Stomach (tissue), 9 donors: ENCODE measurements around the gene FAM98B. TPM values are rescaled to one million over a fixed set of nuclear protein-coding genes. Genes with fewer than 3 reads are reported as not detected.

Source experiments
- DNase-seq, 2 donors: peaks; one replicate each; pipeline versions ENCODE4 v3.0.0 to v3.0.0-alpha.2; 2013 to 2019
- H3K27ac ChIP-seq, 5 donors: fragments of 200-600 bp in 4 of 5; sonication (generic) in 4 of 5; one replicate each; pipeline ENCODE4 v1.5.1; 2013 to 2019; ENCODE audit warnings: mild to moderate bottlenecking in 1 of 5, moderate library complexity in 1 of 5
- H3K27me3 ChIP-seq, 3 donors: fragments of 200-600 bp; sonication (generic); one replicate each; pipeline ENCODE4 v1.5.1; 2017 to 2019; ENCODE audit warnings: mixed run types in 1 of 3
- H3K36me3 ChIP-seq, 4 donors: fragments of 200-600 bp; sonication (generic); 1 replicate in 3 of 4; 2 replicates in 1 of 4; pipeline ENCODE4 v1.5.1; 2016 to 2019
- H3K4me1 ChIP-seq, 4 donors: fragments of 200-600 bp; sonication (generic); one replicate each; pipeline ENCODE4 v1.5.1; 2016 to 2019
- H3K4me3 ChIP-seq, 4 donors: fragments of 200-600 bp; sonication (generic) in 3 of 4; one replicate each; pipeline ENCODE4 v1.5.1; 2016 to 2019; ENCODE audit warnings: mild to moderate bottlenecking in 1 of 4
- H3K9me3 ChIP-seq, 4 donors: fragments of 200-600 bp; sonication (generic); one replicate each; pipeline ENCODE4 v1.5.1; 2016 to 2019
- CTCF ChIP-seq, 7 experiments: fragments of 450-650 bp in 4 of 7; fragments of 200-600 bp in 3 of 7; sonication (generic) in 3 of 7; IDR thresholded peaks; one replicate each; pipeline ENCODE4 v1.5.1; 2016 to 2019; ENCODE audit warnings: antibody characterized with exemption in 7 of 7, control low read depth in 2 of 7, mild to moderate bottlenecking in 1 of 7
- EP300 ChIP-seq: sonication (generic); formaldehyde crosslinking; IDR thresholded peaks from one replicate; pipeline ENCODE4 v1.6.1; 2017; ENCODE audit warnings: antibody characterized with exemption
- POLR2A ChIP-seq, 4 donors: fragments of 450-650 bp; IDR thresholded peaks; one replicate each; pipeline ENCODE4 v1.6.1; 2016; ENCODE audit warnings: antibody characterized with exemption in 4 of 4, control low read depth in 2 of 4, mild to moderate bottlenecking in 1 of 4, moderate library complexity in 1 of 4
- POLR2AphosphoS5 ChIP-seq, 3 donors: sonication (generic); formaldehyde crosslinking; IDR thresholded peaks; one replicate each; pipeline ENCODE4 v1.6.1; 2016; ENCODE audit warnings: antibody characterized with exemption in 3 of 3
- WGBS, 5 donors: extraction: QIAGEN DNeasy Blood & Tissue Kit in 3 of 5; methylation state at CpG; one replicate each; pipeline versions ENCODE4 v1.1.5 to v1.1.7; 2013 to 2018; 5-methylcytosine and 5-hydroxymethylcytosine counted together
- intact Hi-C: fragments of 100-400 bp; cut with DNase I; formaldehyde crosslinking; loops from one replicate; pipeline ENCODE4 v1.15.1; 2023; ENCODE audit warnings: low total_unique reads
- polyA plus RNA-seq, 3 donors: library from polyadenylated mRNA; stranded (reverse); fragments of 200-250 nt; gene quantifications; one replicate each; pipeline ENCODE4 v1.2.3, GENCODE V29; 2013
- total RNA-seq, 5 donors: library from RNA; depleted of rRNA; stranded (reverse); fragments of >200 nt; gene quantifications; one replicate each; pipeline versions ENCODE4 v1.1.0 to v1.2.3, GENCODE V29; 2014 to 2016
- donor health status: healthy with polysubstance abuse.
- donor health status: Bipolar disorder and iron deficiency.
- donor health status: healthy.

The FAM98B gene
- total and polyA plus RNA-seq, 8 donors, result 1.7 to 61.3 (median 8.7) TPM

- WGBS, 5 donors, result 57 to 83% (median 76%) methylated on average over 2 of the region's 2 CpGs
- H3K27me3 ChIP-seq, result peaks cover 0 to 4% (median 0%) of the 10 kb centered on the region in 3 donors
- H3K4me3 ChIP-seq, result no peak overlapping the region
- intact Hi-C loops, result no loop called here
- H3K27ac ChIP-seq, result no peak overlapping the region
- H3K9me3 ChIP-seq, result peaks cover 0 to 7% (median 0%) of the 10 kb centered on the region in 4 donors
- no peak for TF ChIP-seq EP300
- TF ChIP-seq CTCF (IDR thresholded peaks at IDR 0.05), result no peak
- no peak for TF ChIP-seq POLR2AphosphoS5 (IDR thresholded peaks at IDR 0.05)
- no peak for TF ChIP-seq POLR2A (IDR thresholded peaks at IDR 0.05)
- no peaks in the 10 kb centered on the region for H3K36me3 ChIP-seq
- no peak for DNase-seq
- H3K4me1 ChIP-seq, result peaks cover 0 to 9% (median 7%) of the 10 kb centered on the region in 4 donors
Measured at GRCh38 chr15:38438031-38438986, 15.6 kb upstream of the FAM98B start.

- Histone ChIP-seq H3K36me3 (no peaks in the 10 kb centered on the region), H3K4me3 (no peak overlapping the region), H3K4me1 (peaks cover 0 to 9% (median 7%) of the 10 kb centered on the region in 4 donors), H3K27ac (no peak overlapping the region), H3K9me3 (peaks cover 0 to 7% (median 0%) of the 10 kb centered on the region in 4 donors), H3K27me3 (peaks cover 0 to 4% (median 0%) of the 10 kb centered on the region in 3 donors)
- TF ChIP-seq POLR2AphosphoS5 (IDR thresholded peaks at IDR 0.05) (peak in 1 of 3 donors; percentile 12), CTCF (IDR thresholded peaks at IDR 0.05) (peak in 5 of 7 experiments; percentile 83 to 96 (median 89)), EP300 (no peak)
- peak; percentile 49 to 88 for DNase-seq
- 14 to 28% (median 22%) methylated on average over 9 of the region's 9 CpGs for WGBS, 5 donors
- intact Hi-C loops, result loop anchor here (10.0 kb wide), 1 partner anchor 254 kb away; no protein-coding TSS in a partner anchor
Measured at GRCh38 chr15:38440353-38441129, 13.4 kb upstream of the FAM98B start.

- intact Hi-C loops, result loop anchor here (10.0 kb wide), 1 partner anchor 254 kb away; no protein-coding TSS in a partner anchor
Measured at GRCh38 chr15:38441130-38441519, 12.8 kb upstream of the FAM98B start.

More at GRCh38 chr15:38441130-38441519, 12.8 kb upstream of the FAM98B start:
- no peaks in the 10 kb centered on the region for H3K36me3 ChIP-seq
- H3K27me3 ChIP-seq, result peaks cover 0 to 4% (median 0%) of the 10 kb centered on the region in 3 donors
- 82 to 94% (median 93%) methylated on average over 2 to 3 of the region's 3 CpGs for WGBS, 5 donors
- DNase-seq, result no peak
- no peak overlapping the region for H3K4me3 ChIP-seq
- no peak overlapping the region for H3K27ac ChIP-seq
- peaks cover 0 to 9% (median 7%) of the 10 kb centered on the region in 4 donors for H3K4me1 ChIP-seq
- TF ChIP-seq CTCF (IDR thresholded peaks at IDR 0.05) (no peak), POLR2AphosphoS5 (IDR thresholded peaks at IDR 0.05) (no peak), EP300 (no peak), POLR2A (IDR thresholded peaks at IDR 0.05) (no peak)
- peaks cover 0 to 7% (median 0%) of the 10 kb centered on the region in 4 donors for H3K9me3 ChIP-seq
